Sigmoid colon (tissue), 4 donors: ENCODE measurements around the gene PYGB.

ENCODE experiments used
- EP300 ChIP-seq, 4 donors: sonication (generic); formaldehyde crosslinking; IDR thresholded peaks; one replicate each; pipeline ENCODE4 v1.6.1; 2017; ENCODE audit warnings: antibody characterized with exemption in 4 of 4
- POLR2A ChIP-seq, 2 donors: fragments of 450-650 bp; IDR thresholded peaks; one replicate each; pipeline ENCODE4 v1.6.1; 2016; ENCODE audit warnings: antibody characterized with exemption in 2 of 2, mild to moderate bottlenecking in 2 of 2, moderate library complexity in 2 of 2
- POLR2AphosphoS5 ChIP-seq, 4 donors: sonication (generic); formaldehyde crosslinking; IDR thresholded peaks; one replicate each; pipeline ENCODE4 v1.6.1; 2017; ENCODE audit warnings: antibody characterized with exemption in 4 of 4
- TF ChIP-seq, protein P1 (sequence below), 4 experiments: fragments of 450-650 bp in 3 of 4; fragments of 200-600 bp in 1 of 4; IDR thresholded peaks; one replicate each; pipeline ENCODE4 v1.5.1; 2016 to 2019; ENCODE audit warnings: antibody characterized with exemption in 4 of 4, mild to moderate bottlenecking in 3 of 4, moderate library complexity in 2 of 4

DNA sequence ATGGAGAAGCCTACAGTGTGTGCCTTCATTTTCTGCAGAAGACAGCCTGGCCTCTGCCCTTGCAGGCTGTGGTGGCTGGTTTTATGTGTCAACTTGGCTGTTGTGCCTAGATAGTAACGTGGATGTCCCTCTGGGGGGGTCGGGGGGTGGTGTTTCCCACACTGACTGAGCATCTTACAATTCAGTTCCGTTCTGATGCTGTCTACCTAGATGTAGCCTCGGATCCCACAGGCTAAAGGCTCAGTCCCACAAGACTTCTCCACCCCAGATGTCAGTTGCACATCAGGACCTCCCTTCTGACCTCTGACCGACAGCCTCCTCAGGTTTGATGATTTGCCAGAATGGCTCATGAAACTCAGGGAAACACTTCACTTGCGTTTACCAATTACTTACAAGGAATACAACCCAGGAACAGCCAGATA, 4.4 kb downstream of the PYGB start:
- TF ChIP-seq, protein P1, sequence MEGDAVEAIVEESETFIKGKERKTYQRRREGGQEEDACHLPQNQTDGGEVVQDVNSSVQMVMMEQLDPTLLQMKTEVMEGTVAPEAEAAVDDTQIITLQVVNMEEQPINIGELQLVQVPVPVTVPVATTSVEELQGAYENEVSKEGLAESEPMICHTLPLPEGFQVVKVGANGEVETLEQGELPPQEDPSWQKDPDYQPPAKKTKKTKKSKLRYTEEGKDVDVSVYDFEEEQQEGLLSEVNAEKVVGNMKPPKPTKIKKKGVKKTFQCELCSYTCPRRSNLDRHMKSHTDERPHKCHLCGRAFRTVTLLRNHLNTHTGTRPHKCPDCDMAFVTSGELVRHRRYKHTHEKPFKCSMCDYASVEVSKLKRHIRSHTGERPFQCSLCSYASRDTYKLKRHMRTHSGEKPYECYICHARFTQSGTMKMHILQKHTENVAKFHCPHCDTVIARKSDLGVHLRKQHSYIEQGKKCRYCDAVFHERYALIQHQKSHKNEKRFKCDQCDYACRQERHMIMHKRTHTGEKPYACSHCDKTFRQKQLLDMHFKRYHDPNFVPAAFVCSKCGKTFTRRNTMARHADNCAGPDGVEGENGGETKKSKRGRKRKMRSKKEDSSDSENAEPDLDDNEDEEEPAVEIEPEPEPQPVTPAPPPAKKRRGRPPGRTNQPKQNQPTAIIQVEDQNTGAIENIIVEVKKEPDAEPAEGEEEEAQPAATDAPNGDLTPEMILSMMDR (IDR thresholded peaks at IDR 0.05) = no peak
- TF ChIP-seq EP300 (IDR thresholded peaks at IDR 0.05) = no peak
- no peak for TF ChIP-seq POLR2A (IDR thresholded peaks at IDR 0.05)
- no peak for TF ChIP-seq POLR2AphosphoS5 (IDR thresholded peaks at IDR 0.05)
